Peyer's patch (tissue), 4 donors: Measurements from ENCODE around the gene PROZ.

Experiments
- POLR2A ChIP-seq, 2 donors: fragments of 450-650 bp; IDR thresholded peaks; one replicate each; pipeline ENCODE4 v1.5.1; 2017; ENCODE audit warnings: antibody characterized with exemption in 2 of 2, mild to moderate bottlenecking in 2 of 2, moderate library complexity in 2 of 2
- TF ChIP-seq, protein P1 (sequence below), 6 experiments: fragments of 450-650 bp in 4 of 6; fragments of 200-600 bp in 2 of 6; sonication (generic) in 1 of 6; IDR thresholded peaks; one replicate each; pipeline ENCODE4 v1.5.1; 2017 to 2019; ENCODE audit warnings: antibody characterized with exemption in 6 of 6, mild to moderate bottlenecking in 3 of 6, moderate library complexity in 1 of 6

DNA sequence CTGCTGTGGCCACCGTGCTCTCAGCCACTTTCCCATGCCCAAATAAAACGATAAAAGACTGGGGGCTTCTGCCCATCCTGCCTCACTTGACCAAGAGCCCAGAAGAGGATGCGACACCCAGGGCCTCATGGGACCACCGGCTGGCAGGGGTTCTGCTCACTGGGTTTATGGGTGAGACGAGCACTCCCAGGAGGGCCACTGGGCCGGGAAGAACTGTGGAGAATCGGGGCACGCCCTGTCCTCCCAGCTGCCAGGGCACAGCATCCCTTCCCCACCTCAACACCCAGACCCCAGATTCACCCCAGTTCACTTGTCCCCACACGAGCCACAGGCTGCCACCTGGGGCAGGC lies 40.6 kb upstream of the PROZ start:
- TF ChIP-seq, protein P1, sequence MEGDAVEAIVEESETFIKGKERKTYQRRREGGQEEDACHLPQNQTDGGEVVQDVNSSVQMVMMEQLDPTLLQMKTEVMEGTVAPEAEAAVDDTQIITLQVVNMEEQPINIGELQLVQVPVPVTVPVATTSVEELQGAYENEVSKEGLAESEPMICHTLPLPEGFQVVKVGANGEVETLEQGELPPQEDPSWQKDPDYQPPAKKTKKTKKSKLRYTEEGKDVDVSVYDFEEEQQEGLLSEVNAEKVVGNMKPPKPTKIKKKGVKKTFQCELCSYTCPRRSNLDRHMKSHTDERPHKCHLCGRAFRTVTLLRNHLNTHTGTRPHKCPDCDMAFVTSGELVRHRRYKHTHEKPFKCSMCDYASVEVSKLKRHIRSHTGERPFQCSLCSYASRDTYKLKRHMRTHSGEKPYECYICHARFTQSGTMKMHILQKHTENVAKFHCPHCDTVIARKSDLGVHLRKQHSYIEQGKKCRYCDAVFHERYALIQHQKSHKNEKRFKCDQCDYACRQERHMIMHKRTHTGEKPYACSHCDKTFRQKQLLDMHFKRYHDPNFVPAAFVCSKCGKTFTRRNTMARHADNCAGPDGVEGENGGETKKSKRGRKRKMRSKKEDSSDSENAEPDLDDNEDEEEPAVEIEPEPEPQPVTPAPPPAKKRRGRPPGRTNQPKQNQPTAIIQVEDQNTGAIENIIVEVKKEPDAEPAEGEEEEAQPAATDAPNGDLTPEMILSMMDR (IDR thresholded peaks at IDR 0.05): no peak
- no peak for TF ChIP-seq POLR2A (IDR thresholded peaks at IDR 0.05)
